ENCODE data around the gene CLDN20.

GRCh38 chr6:155235087-155235486 lies 28.7 kb upstream of the CLDN20 start:
- TF ChIP-seq CTCF (IDR thresholded peaks at IDR 0.05; ENCODE audit: low read depth, low read length) = no peak
- no peak for TF ChIP-seq EZH2phosphoT487 (IDR thresholded peaks at IDR 0.05; ENCODE audit: low read depth)

All from OCI-LY3 (cell line).